HUES6 (cell line): ENCODE data around the gene NR2C2.

ENCODE experiments used
- H3K27ac ChIP-seq: 2 replicates; pipeline ENCODE4 v1.7.0; 2013; ENCODE audit warnings: low read depth, mild to moderate bottlenecking, low read length, inconsistent platforms
- H3K27me3 ChIP-seq: 2 replicates; pipeline ENCODE4 v1.6.1; 2013; ENCODE audit warnings: low read length; ENCODE audit not compliant: control insufficient read depth, insufficient read depth
- H3K36me3 ChIP-seq: 2 replicates; pipeline ENCODE4 v1.6.1; 2013; ENCODE audit warnings: low read length; ENCODE audit not compliant: control insufficient read depth, insufficient read depth
- H3K4me1 ChIP-seq: 2 replicates; pipeline ENCODE4 v1.6.1; 2013; ENCODE audit warnings: low read length; ENCODE audit not compliant: control insufficient read depth, insufficient read depth
- H3K4me3 ChIP-seq: 2 replicates; pipeline ENCODE4 v1.5.1; 2013; ENCODE audit warnings: low read depth, low read length
- H3K9ac ChIP-seq: one replicate; pipeline ENCODE4 v1.6.1; 2013; ENCODE audit warnings: mild to moderate bottlenecking, low read length
- H3K9me3 ChIP-seq: 2 replicates; pipeline ENCODE4 v1.6.1; 2013; ENCODE audit warnings: low read depth, low read length; ENCODE audit not compliant: control insufficient read depth, insufficient read depth

Gene NR2C2

DNA sequence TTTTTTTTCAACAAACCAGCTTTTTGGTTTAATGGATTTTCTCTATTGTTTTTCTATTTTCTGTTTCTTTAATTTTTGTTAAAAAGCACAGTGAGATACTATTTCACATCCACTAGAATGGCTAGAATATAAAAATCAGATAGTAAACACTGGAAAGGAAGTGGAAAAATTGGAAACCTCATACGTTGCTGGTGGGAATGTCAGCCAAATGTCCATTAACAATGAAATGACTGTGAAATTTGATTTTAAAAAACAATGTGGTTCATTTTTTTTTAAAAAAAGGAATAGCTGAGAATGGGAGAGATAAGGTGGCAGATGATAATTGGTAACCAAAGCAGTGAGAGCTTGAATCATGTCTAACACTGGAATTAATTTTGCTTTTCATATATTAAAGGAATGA lies 19.9 kb downstream of the NR2C2 start:
- Histone ChIP-seq H3K27ac (no peak overlapping the region), H3K9ac (no peak overlapping the region), H3K9me3 (no peaks in the 10 kb centered on the region; the same call in 1 of the 2 replicates), H3K36me3 (peaks cover 36% of the 10 kb centered on the region), H3K4me1 (no peaks in the 10 kb centered on the region), H3K4me3 (no peak overlapping the region), H3K27me3 (no peaks in the 10 kb centered on the region)

DNA sequence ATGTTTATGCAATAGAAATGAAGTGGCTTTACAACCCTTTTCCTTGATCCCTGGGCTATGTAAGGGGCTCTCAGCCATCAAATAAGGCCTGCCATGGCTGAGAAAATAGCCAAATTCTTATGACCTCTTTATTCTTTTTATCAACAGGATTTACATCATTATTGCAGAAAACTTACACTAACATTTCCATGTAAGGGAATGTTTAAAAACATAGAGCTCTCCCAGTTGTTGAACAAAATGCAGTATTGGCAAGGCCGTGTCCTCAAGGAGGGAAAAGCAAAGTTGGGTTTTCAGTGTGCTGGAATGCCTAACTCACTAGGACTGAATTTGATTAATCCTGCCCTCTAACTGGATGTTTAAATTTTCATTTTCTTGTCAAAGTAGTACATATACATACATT lies 22.3 kb downstream of the NR2C2 start:
- Histone ChIP-seq H3K4me3 (no peak overlapping the region), H3K9me3 (no peaks in the 10 kb centered on the region; the same call in 1 of the 2 replicates), H3K4me1 (no peaks in the 10 kb centered on the region), H3K27me3 (no peaks in the 10 kb centered on the region), H3K9ac (no peak overlapping the region), H3K27ac (no peak overlapping the region), H3K36me3 (peaks cover 52% of the 10 kb centered on the region)

DNA sequence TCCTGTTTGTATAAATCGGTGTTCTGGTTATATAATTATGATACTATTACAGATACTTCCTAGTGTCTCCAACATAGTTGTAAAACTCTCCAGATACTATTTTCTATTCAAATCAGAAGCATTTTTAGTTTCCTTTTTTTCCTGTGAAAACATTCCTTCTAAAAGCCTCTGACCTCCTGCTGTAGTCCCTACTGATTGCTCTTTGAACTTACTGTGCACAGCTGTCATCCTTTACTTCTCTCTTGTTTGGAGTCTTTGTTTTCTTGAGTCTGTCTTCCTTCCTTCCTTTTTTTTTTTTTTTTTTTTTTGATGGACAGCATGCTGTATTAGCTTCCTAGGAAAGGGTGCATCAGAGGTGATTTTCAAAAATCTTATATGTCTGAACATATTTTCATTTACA lies 28.9 kb downstream of the NR2C2 start:
- H3K27ac ChIP-seq = no peak overlapping the region
- H3K27me3 ChIP-seq = no peaks in the 10 kb centered on the region
- H3K36me3 ChIP-seq = peaks cover 35% of the 10 kb centered on the region
- H3K9ac ChIP-seq = no peak overlapping the region
- H3K9me3 ChIP-seq = no peaks in the 10 kb centered on the region; the same call in 1 of the 2 replicates
- no peak overlapping the region for H3K4me3 ChIP-seq
- H3K4me1 ChIP-seq = no peaks in the 10 kb centered on the region

DNA sequence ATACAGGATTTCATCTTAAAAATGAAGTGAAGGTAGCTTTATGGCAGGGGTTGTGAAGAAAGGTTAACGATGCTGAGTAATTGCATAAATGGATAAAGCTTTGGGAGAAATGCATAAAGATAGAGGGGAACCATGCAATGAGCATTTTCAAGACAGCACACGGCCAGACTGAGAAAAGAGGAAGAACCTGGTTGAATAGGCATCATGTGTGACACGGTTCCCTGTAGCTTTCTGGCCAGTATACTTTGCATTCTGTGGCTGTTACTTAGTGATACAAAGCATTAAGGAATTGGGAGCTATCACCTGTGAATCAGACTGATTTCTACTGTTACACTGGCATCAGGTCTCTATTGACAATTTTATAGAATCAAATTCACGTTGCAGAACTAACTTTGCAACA lies 33.3 kb downstream of the NR2C2 start:
- no peaks in the 10 kb centered on the region for H3K27me3 ChIP-seq
- no peak overlapping the region for H3K9ac ChIP-seq
- peaks cover 6% of the 10 kb centered on the region; the same call in 1 of the 2 replicates for H3K36me3 ChIP-seq
- H3K9me3 ChIP-seq = no peaks in the 10 kb centered on the region; the same call in 1 of the 2 replicates
- no peak overlapping the region for H3K4me3 ChIP-seq
- H3K27ac ChIP-seq = no peak overlapping the region
- H3K4me1 ChIP-seq = no peaks in the 10 kb centered on the region

DNA sequence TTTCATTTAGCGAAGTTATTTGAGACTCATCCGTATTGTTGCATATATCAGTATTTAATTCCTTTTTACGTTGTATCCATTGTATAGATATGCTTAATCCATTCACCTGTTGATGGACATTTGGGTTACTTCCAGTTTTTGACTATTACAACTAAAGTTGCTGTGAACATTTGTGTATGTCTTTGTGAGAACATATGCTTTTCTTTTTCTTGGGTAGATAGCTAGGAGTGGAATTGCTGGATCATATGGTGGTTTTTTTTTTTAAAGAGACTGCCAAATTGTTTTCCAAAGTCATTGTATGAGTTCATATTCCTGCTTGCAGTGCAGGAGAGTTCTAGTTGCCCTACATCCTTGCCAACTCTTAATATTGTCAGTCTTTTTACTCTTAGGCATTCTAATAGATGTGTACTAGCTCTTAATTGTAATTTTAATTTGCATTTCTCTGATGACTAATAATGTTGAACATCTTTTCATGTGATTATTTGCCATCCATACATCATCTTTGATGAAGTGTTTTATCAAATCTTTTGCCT lies 37.3 kb downstream of the NR2C2 start:
- Histone ChIP-seq H3K4me1 (peaks cover 8% of the 10 kb centered on the region), H3K27ac (no peak overlapping the region), H3K9me3 (no peaks in the 10 kb centered on the region; the same call in 1 of the 2 replicates), H3K9ac (no peak overlapping the region), H3K27me3 (no peaks in the 10 kb centered on the region), H3K36me3 (no peaks in the 10 kb centered on the region), H3K4me3 (no peak overlapping the region)

DNA sequence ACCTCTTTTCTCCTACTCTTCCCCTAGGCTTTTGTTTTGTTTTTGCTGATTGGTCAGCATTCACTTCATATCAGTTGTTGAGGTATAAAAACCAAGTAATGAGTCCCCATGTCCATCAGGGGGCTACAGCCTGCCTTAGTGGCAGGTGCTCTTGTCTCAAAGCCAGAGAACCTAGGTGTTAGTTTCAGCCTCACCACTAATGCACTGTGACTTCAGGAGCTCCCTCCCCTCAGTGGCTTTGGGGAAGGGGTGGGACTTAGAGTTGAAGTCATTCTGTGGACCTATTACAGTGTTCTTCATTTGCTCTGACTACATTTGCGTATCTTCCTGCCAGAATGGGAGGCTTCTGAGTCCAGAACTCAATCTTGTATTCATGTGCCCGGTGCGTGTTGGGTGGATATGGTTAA lies 41.6 kb downstream of the NR2C2 start:
- H3K4me3 ChIP-seq = no peak overlapping the region
- H3K27me3 ChIP-seq = no peaks in the 10 kb centered on the region
- peaks cover 21% of the 10 kb centered on the region for H3K4me1 ChIP-seq
- H3K27ac ChIP-seq = no peak overlapping the region
- no peaks in the 10 kb centered on the region; the same call in 1 of the 2 replicates for H3K9me3 ChIP-seq
- no peaks in the 10 kb centered on the region for H3K36me3 ChIP-seq
- no peak overlapping the region for H3K9ac ChIP-seq

DNA sequence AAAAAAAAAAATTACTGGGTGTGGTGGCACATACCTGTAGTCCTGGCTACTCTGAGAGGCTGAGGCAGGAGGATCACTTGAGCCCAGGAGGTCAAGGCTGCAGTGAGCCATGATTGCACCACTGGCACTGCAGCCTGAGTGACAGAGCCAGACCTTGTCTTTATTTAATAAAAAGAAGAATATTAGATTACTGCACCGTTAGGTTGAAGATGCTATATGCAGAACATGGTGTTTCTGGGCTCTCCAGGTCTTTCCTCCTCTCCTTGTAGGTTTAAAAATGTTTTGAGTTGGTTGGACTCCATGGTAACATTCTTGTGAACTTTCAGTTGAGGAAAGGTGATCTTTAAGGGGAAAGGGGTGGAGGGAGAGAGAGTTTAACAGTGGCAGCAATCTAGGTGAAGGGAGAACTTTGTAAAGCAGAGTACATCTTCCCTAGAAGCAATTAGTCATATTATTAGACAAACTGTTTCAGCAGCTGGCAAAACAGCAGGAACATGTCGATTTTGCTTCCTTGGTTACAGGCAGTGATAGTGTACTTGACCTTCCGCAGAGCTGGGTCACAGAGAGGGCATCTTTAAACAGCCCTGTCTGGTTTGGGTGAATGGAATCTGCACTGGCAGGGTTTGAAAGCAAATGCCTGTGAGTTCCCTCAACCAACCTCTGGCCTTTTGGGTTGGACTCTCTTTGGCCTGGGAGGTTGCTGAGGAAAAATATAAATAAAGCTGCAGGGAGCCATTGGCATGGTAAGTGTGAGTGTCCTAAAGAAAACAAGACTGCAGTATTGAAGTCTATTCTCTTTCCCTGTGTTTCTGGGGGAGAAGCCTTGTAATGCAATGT lies 42.8 kb downstream of the NR2C2 start:
- no peak overlapping the region for H3K4me3 ChIP-seq
- no peak overlapping the region for H3K27ac ChIP-seq
- H3K36me3 ChIP-seq = no peaks in the 10 kb centered on the region
- H3K27me3 ChIP-seq = no peaks in the 10 kb centered on the region
- H3K4me1 ChIP-seq = peaks cover 21% of the 10 kb centered on the region
- H3K9me3 ChIP-seq = no peaks in the 10 kb centered on the region
- H3K9ac ChIP-seq = no peak overlapping the region

DNA sequence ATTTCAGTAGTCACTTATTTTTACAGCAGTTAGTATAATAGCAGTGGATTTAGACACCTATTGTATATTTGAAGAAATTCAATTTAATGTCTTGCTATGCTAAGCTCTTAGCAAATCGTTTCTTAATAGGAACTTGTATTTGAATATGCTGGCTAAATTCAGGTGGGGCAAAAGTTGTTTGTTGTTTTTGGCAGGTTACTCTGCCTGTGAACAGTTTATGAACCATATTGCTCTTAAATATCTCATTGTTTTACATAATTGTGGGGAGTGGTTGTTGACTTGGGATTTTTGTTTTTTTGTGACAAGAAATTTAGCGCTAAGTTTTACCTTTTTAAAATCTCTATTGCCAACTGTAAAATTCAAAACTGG lies 43.4 kb downstream of the NR2C2 start:
- H3K4me3 ChIP-seq = no peak overlapping the region
- H3K27ac ChIP-seq = no peak overlapping the region
- H3K27me3 ChIP-seq = no peaks in the 10 kb centered on the region
- H3K36me3 ChIP-seq = no peaks in the 10 kb centered on the region
- H3K9me3 ChIP-seq = no peaks in the 10 kb centered on the region
- H3K9ac ChIP-seq = no peak overlapping the region
- H3K4me1 ChIP-seq = peaks cover 21% of the 10 kb centered on the region

DNA sequence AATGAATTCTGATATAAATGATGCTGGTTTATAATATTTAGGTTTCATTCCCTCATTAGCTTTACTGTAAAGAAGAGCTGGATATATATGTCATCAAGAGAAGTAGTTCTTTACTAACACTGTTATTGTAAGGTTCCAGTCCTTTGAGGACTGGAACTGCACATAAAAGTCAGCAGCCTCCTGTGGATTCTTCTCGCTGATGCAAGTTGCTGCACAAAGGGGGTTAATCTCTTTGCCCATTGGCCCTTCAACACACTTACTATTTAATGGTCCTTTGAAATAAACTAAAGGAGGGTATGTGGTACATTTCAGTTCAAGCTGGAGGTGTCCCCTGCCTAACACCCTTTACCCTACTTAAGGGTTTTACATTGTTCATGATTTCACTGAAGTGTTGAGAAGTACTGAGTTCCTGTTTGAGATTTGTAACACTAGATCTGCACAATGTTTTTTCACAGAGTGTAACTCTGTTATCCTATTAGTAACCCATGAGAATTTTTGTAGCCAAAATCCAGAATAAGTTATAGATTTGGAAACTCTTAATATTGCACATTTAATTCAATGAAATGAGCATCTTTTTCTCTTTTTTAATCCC lies 43.9 kb downstream of the NR2C2 start:
- H3K27ac ChIP-seq = no peak overlapping the region
- no peaks in the 10 kb centered on the region for H3K9me3 ChIP-seq
- no peak overlapping the region for H3K4me3 ChIP-seq
- H3K27me3 ChIP-seq = no peaks in the 10 kb centered on the region
- no peak overlapping the region for H3K9ac ChIP-seq
- no peaks in the 10 kb centered on the region for H3K36me3 ChIP-seq
- peaks cover 21% of the 10 kb centered on the region for H3K4me1 ChIP-seq

DNA sequence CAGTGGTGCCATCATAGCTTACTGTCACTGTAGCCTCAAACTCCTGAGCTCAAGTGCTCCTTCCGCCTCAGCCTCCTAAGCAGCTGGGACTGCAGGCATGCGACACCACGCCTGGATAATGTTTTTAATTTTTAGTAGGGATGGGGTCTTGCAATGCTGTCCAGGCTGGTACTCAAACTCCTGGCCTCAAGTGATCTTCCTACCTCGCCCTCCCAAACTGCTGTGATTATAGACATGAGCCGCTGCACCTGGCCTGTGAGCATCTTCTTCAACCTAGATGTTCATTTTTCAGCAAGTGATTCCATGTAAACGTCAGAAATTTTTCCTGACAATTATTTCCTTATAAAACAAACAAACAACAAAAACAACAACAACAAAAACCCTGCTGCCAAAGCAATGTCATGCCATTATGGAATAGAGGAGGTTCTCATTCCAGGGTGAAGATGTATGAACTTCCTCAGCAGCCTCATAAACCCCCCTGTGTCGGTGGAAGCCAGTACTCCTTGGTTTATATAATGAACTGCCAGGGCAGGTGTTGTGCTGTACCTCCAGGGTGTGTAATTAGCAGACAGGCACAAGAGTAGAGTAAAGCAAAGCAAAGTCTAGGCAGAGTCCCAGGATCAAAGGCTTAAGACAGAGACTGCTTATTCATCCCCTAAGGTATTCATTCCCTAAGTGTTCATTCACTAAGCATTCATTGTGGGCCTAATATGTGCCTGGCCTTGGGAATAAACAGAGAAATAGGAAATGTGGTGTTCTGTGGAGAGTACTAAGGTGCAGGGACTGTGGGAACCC lies 44.6 kb downstream of the NR2C2 start:
- Histone ChIP-seq H3K4me1 (peaks cover 21% of the 10 kb centered on the region), H3K9ac (no peak overlapping the region), H3K27ac (no peak overlapping the region), H3K4me3 (no peak overlapping the region), H3K36me3 (no peaks in the 10 kb centered on the region), H3K9me3 (no peaks in the 10 kb centered on the region), H3K27me3 (no peaks in the 10 kb centered on the region)
